Esophagus muscularis mucosa (tissue), 4 donors: ENCODE measurements around the gene USP32. TPM values are rescaled to one million over a fixed set of nuclear protein-coding genes. Genes with fewer than 3 reads are reported as not detected.

Source experiments
- DNase-seq: peaks from one replicate; pipeline ENCODE4 v3.0.0-alpha.2; 2017; ENCODE audit errors: extremely low spot score
- H3K27ac ChIP-seq, 4 donors: fragments of 200-600 bp; sonication (generic); replicated peaks in 1 of 4; 1 replicate in 3 of 4; 2 replicates in 1 of 4; pipeline ENCODE4 v1.5.1; 2016 to 2019; ENCODE audit warnings: mild to moderate bottlenecking in 1 of 4
- H3K27me3 ChIP-seq, 4 donors: fragments of 200-600 bp; sonication (generic); one replicate each; pipeline versions ENCODE4 v1.5.1 to v1.6.0; 2016 to 2019
- H3K36me3 ChIP-seq, 4 donors: fragments of 200-600 bp; sonication (generic); one replicate each; pipeline ENCODE4 v1.5.1; 2016 to 2019
- H3K4me1 ChIP-seq, 4 donors: fragments of 200-600 bp; sonication (generic); one replicate each; pipeline ENCODE4 v1.5.1; 2016 to 2019
- H3K4me3 ChIP-seq, 4 donors: fragments of 200-600 bp; sonication (generic); 1 replicate in 2 of 4; 2 replicates in 2 of 4; pipeline ENCODE4 v1.5.1; 2016 to 2019; ENCODE audit warnings: mild to moderate bottlenecking in 4 of 4, moderate library complexity in 1 of 4
- H3K9me3 ChIP-seq, 4 donors: fragments of 200-600 bp; sonication (generic); 1 replicate in 3 of 4; 2 replicates in 1 of 4; pipeline ENCODE4 v1.5.1; 2016 to 2019
- CTCF ChIP-seq, 3 experiments: fragments of 200-600 bp in 2 of 3; fragments of 450-650 bp in 1 of 3; sonication (generic) in 2 of 3; IDR thresholded peaks; one replicate each; pipeline ENCODE4 v1.5.1; 2017 to 2019; ENCODE audit warnings: antibody characterized with exemption in 3 of 3, mild to moderate bottlenecking in 2 of 3, moderate library complexity in 1 of 3
- EP300 ChIP-seq: sonication (generic); formaldehyde crosslinking; IDR thresholded peaks from one replicate; pipeline ENCODE4 v1.6.1; 2017; ENCODE audit warnings: antibody characterized with exemption
- POLR2A ChIP-seq: fragments of 450-650 bp; IDR thresholded peaks from one replicate; pipeline ENCODE4 v1.6.1; 2017; ENCODE audit warnings: antibody characterized with exemption, moderate library complexity, mild to moderate bottlenecking, low read depth
- POLR2AphosphoS5 ChIP-seq, 2 donors: sonication (generic); formaldehyde crosslinking; IDR thresholded peaks; one replicate each; pipeline ENCODE4 v1.6.1; 2017; ENCODE audit warnings: antibody characterized with exemption in 2 of 2
- WGBS: methylation state at CpG from one replicate; pipeline ENCODE4 v1.1.5; 2018; 5-methylcytosine and 5-hydroxymethylcytosine counted together
- intact Hi-C: fragments of 100-400 bp; cut with DNase I; formaldehyde crosslinking; loops from one replicate; pipeline ENCODE4 v1.15.1; 2023
- total RNA-seq, 4 donors: library from RNA; depleted of rRNA; stranded (reverse); fragments of >200 nt; gene quantifications; one replicate each; pipeline versions ENCODE4 v1.1.0 to v1.2.1, GENCODE V29; 2016

Gene USP32
- total RNA-seq, 4 donors from 2014 or later, result 42.3 to 65.8 (median 47.9) TPM

GRCh38 chr17:60371416-60371815, 20.5 kb downstream of the USP32 start:
- Histone ChIP-seq H3K27ac (no peak overlapping the region), H3K36me3 (no peaks in the 10 kb centered on the region), H3K27me3 (no peaks in the 10 kb centered on the region), H3K4me1 (peaks cover 0 to 16% (median 0%) of the 10 kb centered on the region in 4 donors), H3K9me3 (no peaks in the 10 kb centered on the region), H3K4me3 (no peak overlapping the region)
- intact Hi-C loops, result no loop called here
- no peak for DNase-seq
- TF ChIP-seq POLR2AphosphoS5 (IDR thresholded peaks at IDR 0.05) (no peak), CTCF (IDR thresholded peaks at IDR 0.05) (no peak), EP300 (no peak), POLR2A (no peak)
- 92% methylated on average over 3 of the region's 3 CpGs for WGBS

GRCh38 chr17:60369727-60370126, 22.2 kb downstream of the USP32 start:
- TF ChIP-seq EP300 (no peak), POLR2AphosphoS5 (IDR thresholded peaks at IDR 0.05) (no peak)
- no peaks in the 10 kb centered on the region for H3K36me3 ChIP-seq
- WGBS, result 100% methylated on average over 2 of the region's 2 CpGs

GRCh38 chr17:60363700-60364405, 28.1 kb downstream of the USP32 start:
- TF ChIP-seq EP300, result no peak
- TF ChIP-seq CTCF (IDR thresholded peaks at IDR 0.05), result no peak
- TF ChIP-seq POLR2AphosphoS5 (IDR thresholded peaks at IDR 0.05), result no peak
- no peak for TF ChIP-seq POLR2A
- 89% methylated on average over 3 of the region's 3 CpGs for WGBS
- DNase-seq, result no peak
- H3K4me1 ChIP-seq, result peaks cover 0 to 7% (median 0%) of the 10 kb centered on the region in 4 donors
- H3K9me3 ChIP-seq, result no peaks in the 10 kb centered on the region
- intact Hi-C loops, result no loop called here
- no peaks in the 10 kb centered on the region for H3K27me3 ChIP-seq
- H3K27ac ChIP-seq, result no peak overlapping the region
- H3K4me3 ChIP-seq, result no peak overlapping the region
- no peaks in the 10 kb centered on the region for H3K36me3 ChIP-seq

More at GRCh38 chr17:60369727-60370126, 22.2 kb downstream of the USP32 start:
- no peaks in the 10 kb centered on the region for H3K9me3 ChIP-seq
- intact Hi-C loops, result no loop called here
- peaks cover 0 to 16% (median 0%) of the 10 kb centered on the region in 4 donors for H3K4me1 ChIP-seq
- no peaks in the 10 kb centered on the region for H3K27me3 ChIP-seq
- no peak overlapping the region for H3K27ac ChIP-seq
- DNase-seq, result no peak
- H3K4me3 ChIP-seq, result no peak overlapping the region

- peaks cover 0 to 10% (median 8%) of the 10 kb centered on the region in 4 donors for H3K4me1 ChIP-seq
- H3K27me3 ChIP-seq, result no peaks in the 10 kb centered on the region
- TF ChIP-seq POLR2A (no peak), EP300 (no peak)
- H3K4me3 ChIP-seq, result no peak overlapping the region
- no peak for DNase-seq
- H3K27ac ChIP-seq, result no peak overlapping the region
- H3K9me3 ChIP-seq, result no peaks in the 10 kb centered on the region
- intact Hi-C loops, result no loop called here
- 48% methylated on average over 4 of the region's 4 CpGs for WGBS
- H3K36me3 ChIP-seq, result no peaks in the 10 kb centered on the region
Observed at GRCh38 chr17:60362329-60362728, 29.6 kb downstream of the USP32 start.

- no peak overlapping the region for H3K4me3 ChIP-seq
- H3K4me1 ChIP-seq, result peaks cover 0 to 15% (median 13%) of the 10 kb centered on the region in 4 donors
- H3K27me3 ChIP-seq, result no peaks in the 10 kb centered on the region
- DNase-seq, result no peak
- 56% methylated on average over 2 of the region's 2 CpGs for WGBS
- no peak overlapping the region for H3K27ac ChIP-seq
- H3K36me3 ChIP-seq, result no peaks in the 10 kb centered on the region
- TF ChIP-seq CTCF (IDR thresholded peaks at IDR 0.05) (no peak), POLR2A (no peak), EP300 (no peak), POLR2AphosphoS5 (IDR thresholded peaks at IDR 0.05) (no peak)
- intact Hi-C loops, result no loop called here
- H3K9me3 ChIP-seq, result no peaks in the 10 kb centered on the region
Observed at GRCh38 chr17:60361889-60362288, 30.0 kb downstream of the USP32 start.

- DNase-seq, result no peak
- H3K4me3 ChIP-seq, result no peak overlapping the region
- H3K9me3 ChIP-seq, result no peaks in the 10 kb centered on the region
- TF ChIP-seq EP300, result no peak
- no peak for TF ChIP-seq CTCF (IDR thresholded peaks at IDR 0.05)
- TF ChIP-seq POLR2A, result no peak
- no peak for TF ChIP-seq POLR2AphosphoS5 (IDR thresholded peaks at IDR 0.05)
- intact Hi-C loops, result no loop called here
- no peak overlapping the region for H3K27ac ChIP-seq
- peaks cover 4 to 27% (median 19%) of the 10 kb centered on the region in 4 donors for H3K4me1 ChIP-seq
- H3K36me3 ChIP-seq, result no peaks in the 10 kb centered on the region
- no peaks in the 10 kb centered on the region for H3K27me3 ChIP-seq
Observed at GRCh38 chr17:60359415-60359814, 32.5 kb downstream of the USP32 start.
